ENCODE measurements around the gene VSIG2.

Gene VSIG2

GRCh38 chr11:124738713-124739478 lies 13.2 kb downstream of the VSIG2 start:
- Histone ChIP-seq H3K9ac (ENCODE audit: low read length) (peak overlapping the region; percentile 64), H3K79me2 (ENCODE audit: insufficient read depth, low read length) (no peaks in the 10 kb centered on the region), H3K4me3 (ENCODE audit: insufficient read depth, low read length, poor library complexity, severe bottlenecking) (peak overlapping the region; percentile 72), H4K20me1 (ENCODE audit: low read depth, low read length) (no peaks in the 10 kb centered on the region), H3K27me3 (ENCODE audit: low read length) (no peaks in the 10 kb centered on the region), H3F3A (ENCODE audit: insufficient read depth) (no peaks in the 10 kb centered on the region), H3K9me2 (replicated peaks; ENCODE audit: insufficient read depth, low read length) (no peaks in the 10 kb centered on the region), H3K36me3 (ENCODE audit: low read length) (no peaks in the 10 kb centered on the region), H3K9me3 (ENCODE audit: insufficient read depth, low read length) (no peaks in the 10 kb centered on the region), H3K4me2 (ENCODE audit: low read depth, low read length, poor library complexity, severe bottlenecking) (peak overlapping the region; percentile 57), H2AFZ (ENCODE audit: low read depth, low read length, severe bottlenecking) (peak overlapping the region; percentile 82), H3K27ac (ENCODE audit: low read depth, low read length) (no peak overlapping the region)
- TF ChIP-seq CTCF (IDR thresholded peaks at IDR 0.05; ENCODE audit: insufficient read depth, low read length, poor library complexity, severe bottlenecking) (no peak), EZH2phosphoT487 (conservative IDR thresholded peaks at IDR 0.05; ENCODE audit: low read length) (no peak)

DNA sequence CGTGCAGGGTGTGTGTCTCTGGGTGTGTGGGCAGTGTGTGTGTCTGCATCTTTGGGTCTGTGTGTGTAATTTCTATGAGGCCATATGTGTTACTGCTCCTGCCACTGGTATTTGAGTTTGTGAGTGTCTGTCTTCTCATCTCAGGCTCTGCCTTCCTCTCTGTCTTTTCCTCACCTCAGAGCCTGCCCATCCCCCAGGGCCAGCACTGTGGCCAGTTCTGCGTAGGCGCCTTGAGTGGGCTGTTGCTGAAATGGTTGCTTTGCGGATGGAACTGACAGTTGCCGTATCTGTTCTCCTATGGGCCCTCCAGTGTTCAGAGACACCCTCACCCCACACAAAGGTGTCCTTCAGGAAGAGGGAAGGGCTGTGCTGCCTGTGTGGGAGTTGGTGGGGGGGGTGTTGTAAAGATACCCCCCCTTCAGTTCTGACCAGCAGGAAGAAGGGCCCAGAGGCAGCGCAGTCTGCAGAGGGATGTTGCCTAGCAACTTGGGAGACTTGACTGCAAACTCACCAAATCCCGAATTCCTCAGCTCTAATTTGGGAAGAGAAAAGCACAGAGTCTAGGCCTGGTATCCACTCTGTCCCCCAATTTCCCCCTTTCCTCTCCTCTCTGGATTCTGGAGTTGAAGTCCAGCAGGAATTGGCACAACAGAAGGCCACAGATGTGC lies 14.3 kb downstream of the VSIG2 start:
- H2AFZ ChIP-seq (ENCODE audit: low read depth, low read length, severe bottlenecking): no peak overlapping the region
- no peak overlapping the region for H3K4me2 ChIP-seq (ENCODE audit: low read depth, low read length, poor library complexity, severe bottlenecking)
- no peak overlapping the region for H3K27ac ChIP-seq (ENCODE audit: low read depth, low read length)
- no peak for TF ChIP-seq EZH2phosphoT487 (conservative IDR thresholded peaks at IDR 0.05; ENCODE audit: low read length)
- TF ChIP-seq CTCF (IDR thresholded peaks at IDR 0.05; ENCODE audit: insufficient read depth, low read length, poor library complexity, severe bottlenecking): no peak
- no peak overlapping the region for H3K4me3 ChIP-seq (ENCODE audit: insufficient read depth, low read length, poor library complexity, severe bottlenecking)
- H3K27me3 ChIP-seq (ENCODE audit: low read length): no peaks in the 10 kb centered on the region
- no peaks in the 10 kb centered on the region for H3K36me3 ChIP-seq (ENCODE audit: low read length)
- no peaks in the 10 kb centered on the region for H3F3A ChIP-seq (ENCODE audit: insufficient read depth)
- H4K20me1 ChIP-seq (ENCODE audit: low read depth, low read length): no peaks in the 10 kb centered on the region
- H3K79me2 ChIP-seq (ENCODE audit: insufficient read depth, low read length): no peaks in the 10 kb centered on the region
- H3K9ac ChIP-seq (ENCODE audit: low read length): no peak overlapping the region
- H3K9me2 ChIP-seq (replicated peaks; ENCODE audit: insufficient read depth, low read length): no peaks in the 10 kb centered on the region
- no peaks in the 10 kb centered on the region for H3K9me3 ChIP-seq (ENCODE audit: insufficient read depth, low read length)

DNA sequence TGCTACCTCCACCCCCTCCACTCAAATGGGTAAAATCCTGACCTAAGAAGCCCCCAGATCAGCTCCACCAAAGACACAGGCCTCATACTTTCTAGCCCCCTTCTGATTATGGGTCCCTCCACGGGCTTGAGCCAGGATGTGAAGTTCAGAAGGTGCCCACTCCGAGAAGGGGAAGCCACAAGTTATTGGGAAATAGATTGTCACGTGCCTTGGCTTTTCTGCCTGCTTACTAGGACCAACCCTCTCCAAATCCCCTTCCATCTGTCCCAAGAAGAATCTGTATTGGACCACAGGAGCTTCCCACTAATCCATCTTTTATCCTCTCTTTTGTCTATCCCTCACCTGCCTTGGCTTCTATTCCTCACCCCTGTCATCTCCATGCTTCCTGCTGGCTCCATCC lies 15.3 kb downstream of the VSIG2 start:
- H3K79me2 ChIP-seq (ENCODE audit: insufficient read depth, low read length): no peaks in the 10 kb centered on the region

More for the DNA sequence above, 15.3 kb downstream of the VSIG2 start:
- Histone ChIP-seq H3K27me3 (ENCODE audit: low read length) (no peaks in the 10 kb centered on the region), H3K9ac (ENCODE audit: low read length) (no peak overlapping the region), H3K9me2 (replicated peaks; ENCODE audit: insufficient read depth, low read length) (no peaks in the 10 kb centered on the region), H3K4me2 (ENCODE audit: low read depth, low read length, poor library complexity, severe bottlenecking) (no peak overlapping the region), H3F3A (ENCODE audit: insufficient read depth) (no peaks in the 10 kb centered on the region), H3K27ac (ENCODE audit: low read depth, low read length) (no peak overlapping the region), H3K9me3 (ENCODE audit: insufficient read depth, low read length) (no peaks in the 10 kb centered on the region), H3K36me3 (ENCODE audit: low read length) (no peaks in the 10 kb centered on the region), H4K20me1 (ENCODE audit: low read depth, low read length) (no peaks in the 10 kb centered on the region), H3K4me3 (ENCODE audit: insufficient read depth, low read length, poor library complexity, severe bottlenecking) (no peak overlapping the region), H2AFZ (ENCODE audit: low read depth, low read length, severe bottlenecking) (no peak overlapping the region)
- no peak for TF ChIP-seq EZH2phosphoT487 (conservative IDR thresholded peaks at IDR 0.05; ENCODE audit: low read length)
- no peak for TF ChIP-seq CTCF (IDR thresholded peaks at IDR 0.05; ENCODE audit: insufficient read depth, low read length, poor library complexity, severe bottlenecking)
